GM19324 (cell line): Measurements from ENCODE around the gene C1orf105.
"Not testable (repeated sequence)": the region's sequence is repeated elsewhere in the genome, so short reads cannot be mapped to it uniquely, and the experiment has no call there.

Source experiments
- ATAC-seq: cut with Tn5 transposase; IDR thresholded peaks from one replicate; pipeline ENCODE4 v1.9.1; 2021; ENCODE audit warnings: mild to moderate bottlenecking, moderate library complexity; ENCODE audit not compliant: unreplicated experiment, low FRiP score

The C1orf105 gene

GRCh38 chr1:172421974-172422604 lies 1.6 kb downstream of the C1orf105 start:
- no peak for ATAC-seq

GRCh38 chr1:172423336-172423735 lies 2.9 kb downstream of the C1orf105 start:
- no peak for ATAC-seq

- no peak for ATAC-seq
Measured at GRCh38 chr1:172425339-172425738, 4.9 kb downstream of the C1orf105 start.

- ATAC-seq = no peak
Measured at GRCh38 chr1:172427191-172427590, 6.7 kb downstream of the C1orf105 start.

DNA sequence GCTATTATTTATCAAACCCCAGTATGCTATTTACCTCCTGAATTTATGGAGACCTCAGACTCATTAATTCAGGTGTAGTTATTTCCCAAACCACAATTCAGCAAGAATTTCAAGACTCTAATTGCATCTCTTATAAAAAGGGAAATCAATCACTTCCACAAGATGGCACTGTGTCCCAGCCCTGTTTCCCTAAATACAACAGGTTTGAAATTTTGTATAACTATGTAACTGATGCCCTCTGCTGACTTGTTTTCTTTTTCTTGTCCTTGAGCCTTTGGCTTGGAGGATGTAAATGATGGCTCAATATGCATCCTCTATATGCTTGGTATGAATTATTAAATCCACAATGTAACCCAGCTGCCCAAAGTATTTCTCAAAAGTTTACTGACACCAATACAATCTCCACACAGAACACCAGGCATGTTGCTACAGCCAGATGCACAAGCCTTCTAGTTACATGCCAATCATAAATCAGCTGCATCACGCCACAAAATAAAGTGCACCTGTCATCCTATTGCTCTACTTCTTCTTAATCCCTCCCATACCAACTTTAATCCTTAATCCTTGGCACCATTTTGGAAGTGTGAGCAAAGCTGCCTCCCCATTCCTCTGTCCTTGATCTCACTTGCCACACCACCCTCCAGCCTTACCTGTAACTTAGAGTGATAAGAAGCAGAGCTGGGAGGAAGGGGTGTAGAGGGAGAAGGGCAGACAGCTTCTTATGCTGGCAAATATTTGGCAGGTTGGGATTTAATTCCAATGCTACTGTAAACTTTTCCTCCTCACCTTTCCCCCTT lies 9.0 kb downstream of the C1orf105 start:
- ATAC-seq = no peak

DNA sequence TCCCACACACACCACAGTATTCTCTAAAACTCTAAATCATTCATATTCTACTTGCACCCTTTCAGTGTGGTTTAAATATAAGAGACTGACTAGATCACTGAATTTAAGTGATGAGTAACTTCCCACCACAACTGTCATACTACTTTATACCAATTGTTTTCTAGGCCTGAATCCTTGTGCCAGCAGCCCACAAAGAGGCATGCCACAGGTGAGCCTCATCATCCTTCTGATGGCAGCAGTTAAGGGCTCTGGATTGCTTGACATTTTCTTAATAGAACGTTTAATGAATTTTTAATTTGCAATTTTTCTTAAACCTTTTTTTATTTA lies 9.6 kb downstream of the C1orf105 start:
- ATAC-seq = no peak

GRCh38 chr1:172431204-172431603 lies 10.7 kb downstream of the C1orf105 start:
- ATAC-seq = no peak

GRCh38 chr1:172431721-172432192 lies 11.3 kb downstream of the C1orf105 start:
- ATAC-seq = no peak

DNA sequence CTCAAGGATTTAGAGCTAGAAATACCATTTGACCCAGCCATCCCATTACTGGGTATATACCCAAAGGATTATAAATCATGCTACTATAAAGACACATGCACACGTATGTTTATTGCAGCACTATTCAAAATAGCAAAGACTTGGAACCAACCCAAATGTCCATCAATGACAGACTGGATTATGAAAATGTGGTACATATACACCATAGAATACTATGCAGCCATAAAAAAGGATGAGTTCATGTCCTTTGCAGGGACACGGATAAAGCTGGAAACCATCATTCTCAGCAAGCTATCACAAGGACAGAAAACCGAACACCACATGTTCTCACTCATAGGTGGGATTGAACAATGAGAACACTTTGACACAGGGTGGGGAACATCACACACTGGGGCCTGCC lies 16.7 kb downstream of the C1orf105 start:
- not testable (repeated sequence) for ATAC-seq

GRCh38 chr1:172442404-172442803 lies 21.9 kb downstream of the C1orf105 start:
- ATAC-seq = no peak

- no peak for ATAC-seq
Measured at GRCh38 chr1:172442843-172443565, 22.5 kb downstream of the C1orf105 start.

- peak; percentile 98 for ATAC-seq
Measured at GRCh38 chr1:172443666-172444453, 23.4 kb downstream of the C1orf105 start, which contains the start of gene PIGC. Gene PIGC, minus strand, starts transcription at chr1:172444069. Its CDS starts 1,447 bp downstream, at chr1:172442622.

DNA sequence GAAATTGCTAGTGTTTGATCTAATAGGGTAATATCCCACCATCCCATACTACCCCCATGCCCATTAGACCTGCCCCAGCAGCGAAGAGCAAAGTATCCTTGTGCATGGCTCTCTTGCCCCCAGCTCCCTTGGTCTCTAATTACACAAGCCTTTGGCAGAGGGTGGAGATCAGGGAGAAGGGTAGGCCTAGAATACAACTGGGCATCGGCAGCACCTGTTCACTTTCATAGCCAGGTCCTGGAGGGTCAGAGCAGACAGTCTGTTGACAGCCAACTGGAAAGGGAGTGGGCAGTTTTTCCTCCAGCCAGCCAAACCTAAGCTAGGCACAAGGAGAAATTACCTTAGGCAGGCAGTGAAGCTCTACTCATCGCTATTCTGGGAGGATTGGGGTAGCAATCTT lies 26.1 kb downstream of the C1orf105 start:
- ATAC-seq = no peak

DNA sequence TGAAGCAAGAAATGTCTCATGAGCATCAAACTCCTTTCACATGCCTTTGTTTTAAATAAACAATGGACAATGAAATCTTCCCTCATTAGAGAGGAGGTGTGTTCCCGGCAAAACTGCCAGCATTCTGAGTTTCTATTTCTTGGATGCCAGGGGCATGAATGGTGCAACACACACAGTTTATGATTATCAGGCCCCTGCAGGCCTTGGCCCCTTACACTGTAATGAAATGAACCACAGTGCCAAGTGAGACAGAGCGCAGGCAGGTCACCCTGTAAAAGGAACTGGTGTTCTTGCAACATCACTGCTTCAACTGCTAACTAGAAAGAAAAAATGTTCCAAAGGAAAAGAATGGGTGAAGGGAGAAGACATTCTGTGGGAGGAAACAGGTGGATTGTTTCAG lies 27.2 kb downstream of the C1orf105 start:
- no peak for ATAC-seq

GRCh38 chr1:172448995-172449584 lies 28.6 kb downstream of the C1orf105 start:
- no peak for ATAC-seq

DNA sequence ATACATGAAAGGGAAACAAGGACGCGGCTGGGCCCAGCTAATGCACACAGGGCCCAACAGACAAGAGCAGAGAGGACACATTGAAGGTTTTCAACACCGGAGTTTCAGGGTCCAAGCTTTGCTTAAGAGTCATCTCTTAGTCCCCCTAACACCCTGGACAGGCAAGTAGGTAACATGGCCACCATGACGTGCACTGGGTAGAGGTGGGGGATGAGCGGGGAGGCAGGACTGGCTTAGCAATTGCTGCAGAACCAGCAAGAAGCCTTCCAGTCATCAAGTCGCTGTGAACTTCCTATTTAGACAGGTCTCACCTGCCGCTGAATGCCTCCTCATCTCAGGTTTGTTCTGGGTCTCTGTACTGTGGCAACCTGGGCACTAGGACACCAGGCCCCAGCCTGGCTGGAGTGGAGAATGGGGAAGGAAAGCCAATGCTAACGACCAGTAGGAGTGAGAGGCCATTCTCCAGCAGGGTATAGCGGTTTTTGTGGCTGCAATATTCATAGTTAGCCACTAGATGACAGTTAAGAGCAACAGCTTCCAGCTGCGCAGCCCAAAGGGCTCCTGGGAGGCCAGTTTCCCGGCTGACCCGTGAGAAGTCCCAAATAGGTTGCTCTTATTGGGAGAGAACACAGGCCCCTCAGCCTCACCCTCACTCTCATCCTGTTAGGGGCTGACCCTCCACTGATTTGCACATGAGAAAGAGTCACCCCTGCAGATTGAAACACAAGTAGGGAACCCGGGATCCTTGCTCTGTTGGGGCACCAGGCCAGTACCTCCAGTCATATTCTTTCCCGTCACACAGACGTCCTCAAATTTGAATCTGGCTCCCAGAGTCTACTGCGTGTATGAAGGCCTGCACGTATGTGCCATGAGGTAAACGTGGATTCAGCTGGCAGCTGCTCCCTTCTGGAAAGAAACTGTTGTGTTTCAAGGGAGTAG lies 29.4 kb downstream of the C1orf105 start:
- peak; percentile 86 for ATAC-seq

- ATAC-seq = no peak
Measured at GRCh38 chr1:172450524-172450885, 30.0 kb downstream of the C1orf105 start.

DNA sequence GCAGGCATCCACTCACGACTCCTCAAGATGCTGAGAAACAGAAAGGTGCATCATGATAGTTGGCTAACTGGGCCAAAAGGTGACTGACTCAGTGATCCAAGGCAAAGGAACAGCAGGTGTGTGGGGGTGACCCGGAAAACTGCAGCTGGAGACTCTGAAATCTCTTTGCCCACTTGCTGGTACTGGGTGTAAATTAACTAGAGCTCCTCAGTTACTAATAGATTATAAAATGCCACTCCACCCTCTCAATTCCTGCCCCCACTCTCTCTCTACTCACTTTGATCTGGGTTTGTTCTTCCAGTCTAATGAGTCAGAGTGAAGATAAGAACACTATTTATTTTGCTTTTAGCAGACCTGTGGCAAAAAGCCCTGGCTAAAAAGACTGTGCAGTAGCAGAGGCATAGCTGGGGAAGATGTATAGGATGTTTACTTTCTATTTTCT lies 30.5 kb downstream of the C1orf105 start:
- no peak for ATAC-seq

DNA sequence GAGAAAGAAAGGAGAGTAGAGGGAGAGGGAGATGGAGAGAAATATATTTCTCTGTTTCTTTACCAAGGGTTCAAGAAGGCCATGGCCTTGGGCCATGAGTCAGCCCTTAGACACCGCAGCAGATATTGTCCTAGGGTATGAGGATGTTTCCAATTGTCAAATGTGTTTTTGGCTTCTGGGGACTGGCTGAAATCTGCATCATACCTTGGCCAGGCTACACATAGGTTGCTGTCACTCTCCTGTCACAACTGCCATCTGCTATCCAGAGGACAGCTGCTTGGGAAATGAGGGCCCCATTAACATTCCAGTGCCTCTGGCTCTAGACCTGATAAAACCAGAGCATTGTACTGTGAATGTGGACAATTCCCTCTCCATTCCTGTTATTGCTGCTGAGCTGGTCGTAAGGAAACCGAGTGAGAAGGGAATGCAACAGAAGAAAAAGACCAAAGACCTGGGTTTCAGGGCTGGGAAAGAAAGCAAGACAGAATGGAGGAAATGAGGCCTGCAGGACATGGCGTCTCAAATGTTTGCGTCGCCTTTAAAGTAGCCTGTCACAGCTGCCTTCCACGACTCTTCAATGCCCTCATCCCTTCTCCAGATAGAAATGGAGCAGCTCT lies 32.2 kb downstream of the C1orf105 start:
- no peak for ATAC-seq
